ENCODE data around the gene ISLR2. TPM values are rescaled to one million over a fixed set of nuclear protein-coding genes. Genes with fewer than 3 reads are reported as not detected.
A peak's percentile ranks its signal among the peaks of the same experiment; 100 is the strongest.

The ISLR2 gene
- total and polyA plus RNA-seq, 2 experiments from 2014 or later, result 0.20 TPM; not detected in 1

DNA sequence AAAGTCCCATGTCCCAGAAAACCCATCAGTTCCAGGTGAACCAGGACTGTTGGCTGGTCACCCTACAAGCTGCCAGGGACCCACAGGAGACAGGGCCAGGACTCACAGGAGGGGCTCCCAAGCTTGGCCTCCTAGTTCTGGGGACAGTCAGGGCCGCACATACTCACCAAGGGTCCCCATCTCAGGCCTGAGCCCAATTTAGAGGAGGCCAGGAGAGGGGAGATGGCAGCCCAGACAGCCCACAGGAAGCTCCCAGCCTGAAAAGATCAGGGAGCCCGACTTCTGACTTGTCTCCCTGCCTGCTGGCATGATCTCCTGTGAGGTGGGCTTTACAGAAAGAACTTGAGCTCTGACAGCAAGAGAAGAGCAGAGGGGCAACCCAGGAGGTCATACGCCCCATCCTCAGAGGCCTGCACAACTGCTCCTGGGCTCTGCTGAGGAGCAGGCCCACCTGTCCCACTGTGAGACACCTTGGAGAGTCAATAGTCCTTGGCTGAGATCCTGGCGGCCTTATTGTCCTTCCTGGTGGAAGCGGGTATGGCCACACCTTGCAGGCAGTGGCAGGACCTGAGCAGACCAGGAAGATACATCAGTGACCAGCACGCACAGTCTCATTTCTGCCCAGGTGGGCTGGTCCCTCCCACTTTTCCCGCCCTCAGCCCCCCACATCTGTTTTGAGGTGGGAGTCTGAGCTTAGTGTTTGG, 40.6 kb downstream of the ISLR2 start:
- WGBS, 2 experiments (ENCODE audit: low coverage in 1 of 2, low lambda C conversion rate in 2 of 2, missing lambda C conversion rate in 2 of 2), result 96 to 97% methylated on average over 7 of the region's 7 CpGs
- Histone ChIP-seq H3K9ac (no peak overlapping the region), H3K27me3 (replicated peaks; ENCODE audit: insufficient read depth) (no peaks in the 10 kb centered on the region), H3K36me3 (ENCODE audit: low read depth) (no peaks in the 10 kb centered on the region), H3K4me2 (ENCODE audit: unreplicated experiment) (no peak overlapping the region), H3F3A (ENCODE audit: insufficient read depth) (0 out of 2 replicates have a peak, but pooled peaks cover 4% of the 10 kb centered on the region), H3K79me2 (ENCODE audit: insufficient read depth) (peaks cover 4% of the 10 kb centered on the region; the same call in 1 of the 2 replicates), H2AFZ (no peak overlapping the region), H3K4me3 (no peak overlapping the region), H3K9me3 (ENCODE audit: low read depth) (no peaks in the 10 kb centered on the region), H3K27ac (no peak overlapping the region), H3K4me1 (ENCODE audit: insufficient read depth) (peaks cover 18% of the 10 kb centered on the region), H3K9me2 (ENCODE audit: insufficient read depth) (no peaks in the 10 kb centered on the region), H4K20me1 (ENCODE audit: insufficient read depth) (no peaks in the 10 kb centered on the region)
- in situ Hi-C loops (cut with MboI), result no loop called here
- no peak for DNase-seq
- TF ChIP-seq EZH2 (IDR thresholded peaks at IDR 0.05; ENCODE audit: insufficient read depth, poor library complexity, severe bottlenecking), result no peak
- TF ChIP-seq EZH2phosphoT487 (IDR thresholded peaks at IDR 0.05; ENCODE audit: insufficient read depth, low read depth), result no peak

DNA sequence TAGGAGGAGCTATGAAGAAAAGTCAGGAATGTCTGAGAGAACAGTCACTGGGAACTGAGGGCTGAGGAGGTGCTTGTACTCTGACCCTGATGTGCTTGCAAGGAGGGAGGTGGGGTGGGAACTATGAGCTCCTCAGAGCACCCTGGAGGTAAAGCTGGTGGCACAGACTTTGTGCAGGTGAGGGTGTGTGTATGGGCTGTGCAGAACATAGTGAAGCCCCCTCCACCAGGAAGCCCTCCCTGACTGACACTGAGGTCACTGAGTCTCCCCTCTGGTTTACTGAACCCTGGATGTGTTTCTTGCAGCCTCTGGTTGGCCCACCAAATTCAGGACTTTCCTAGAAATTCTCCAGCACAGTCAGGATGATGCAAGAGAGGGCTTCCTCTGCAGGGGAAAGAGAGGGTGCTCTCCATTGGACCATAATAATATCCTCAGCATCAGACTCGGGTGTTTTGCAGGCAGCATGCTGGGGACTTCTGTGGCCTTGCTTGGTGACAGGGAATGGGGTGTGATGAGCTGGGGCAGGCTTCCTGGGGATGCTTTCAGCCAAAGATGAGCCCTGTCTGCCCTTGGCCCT, 41.7 kb downstream of the ISLR2 start:
- Histone ChIP-seq H3K4me2 (ENCODE audit: unreplicated experiment) (no peak overlapping the region), H3K4me1 (ENCODE audit: insufficient read depth) (peaks cover 28% of the 10 kb centered on the region), H4K20me1 (ENCODE audit: insufficient read depth) (no peaks in the 10 kb centered on the region), H2AFZ (peak overlapping the region; percentile 67; the same call in 1 of the 2 replicates), H3K9me3 (ENCODE audit: low read depth) (no peaks in the 10 kb centered on the region), H3K9me2 (ENCODE audit: insufficient read depth) (no peaks in the 10 kb centered on the region), H3K27me3 (replicated peaks; ENCODE audit: insufficient read depth) (no peaks in the 10 kb centered on the region), H3K27ac (no peak overlapping the region), H3K79me2 (ENCODE audit: insufficient read depth) (peaks cover 4% of the 10 kb centered on the region; the same call in 1 of the 2 replicates), H3K4me3 (no peak overlapping the region), H3F3A (ENCODE audit: insufficient read depth) (peaks cover 10% of the 10 kb centered on the region; the same call in 1 of the 2 replicates), H3K36me3 (ENCODE audit: low read depth) (no peaks in the 10 kb centered on the region), H3K9ac (no peak overlapping the region)
- in situ Hi-C loops (cut with MboI), result no loop called here
- TF ChIP-seq EZH2phosphoT487 (IDR thresholded peaks at IDR 0.05; ENCODE audit: insufficient read depth, low read depth), result no peak
- TF ChIP-seq EZH2 (IDR thresholded peaks at IDR 0.05; ENCODE audit: insufficient read depth, poor library complexity, severe bottlenecking), result no peak
- WGBS, 2 experiments (ENCODE audit: low coverage in 1 of 2, low lambda C conversion rate in 2 of 2, missing lambda C conversion rate in 2 of 2), result 62 to 82% methylated on average over 1 of the region's 1 CpG
- no peak for DNase-seq

DNA sequence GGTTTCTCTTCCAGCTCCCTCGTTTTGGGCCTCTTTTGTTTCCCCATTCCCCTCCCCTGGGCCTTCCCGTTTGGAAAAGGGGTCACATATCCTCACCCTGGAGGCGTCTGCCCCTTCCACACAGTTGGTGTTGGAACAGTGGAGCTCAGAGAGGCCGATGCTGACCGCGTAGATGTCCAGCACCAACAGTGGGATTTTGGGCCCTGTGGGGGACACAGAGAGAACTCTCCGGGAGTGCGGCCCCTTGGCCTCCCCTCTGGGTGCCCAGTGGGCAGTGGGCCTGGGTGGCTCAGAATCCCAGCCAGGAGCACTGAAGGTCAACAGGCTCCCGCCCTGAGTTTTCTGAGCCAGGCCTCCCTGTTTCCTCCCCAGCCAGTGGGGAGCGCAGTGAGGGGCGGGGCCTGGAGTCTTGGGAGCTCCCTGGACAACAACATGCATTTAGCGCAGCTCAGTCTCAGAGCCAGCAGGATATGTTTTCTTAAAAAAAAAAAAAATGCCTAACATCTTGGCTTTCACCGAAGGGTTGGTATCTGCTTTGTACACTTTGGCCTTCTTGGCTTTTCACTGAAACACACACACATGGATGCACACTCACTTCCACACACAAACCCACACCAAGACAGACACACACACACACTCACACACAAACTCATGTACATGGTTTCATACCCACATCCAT, 42.5 kb downstream of the ISLR2 start:
- no peaks in the 10 kb centered on the region for H3K9me3 ChIP-seq (ENCODE audit: low read depth)
- H4K20me1 ChIP-seq (ENCODE audit: insufficient read depth), result no peaks in the 10 kb centered on the region
- peaks cover 4% of the 10 kb centered on the region; the same call in 1 of the 2 replicates for H3K79me2 ChIP-seq (ENCODE audit: insufficient read depth)
- H3K4me3 ChIP-seq, result peak overlapping the region; percentile 59; the same call in 1 of the 2 replicates
- peak overlapping the region; percentile 59 for H3K27ac ChIP-seq
- peak overlapping the region; percentile 67 for H2AFZ ChIP-seq
- H3K4me2 ChIP-seq (ENCODE audit: unreplicated experiment), result peak overlapping the region; percentile 70
- peak overlapping the region; percentile 67 for H3K9ac ChIP-seq
- in situ Hi-C loops (cut with MboI), result no loop called here
- no peaks in the 10 kb centered on the region for H3K9me2 ChIP-seq (ENCODE audit: insufficient read depth)
- WGBS, 2 experiments (ENCODE audit: low coverage in 1 of 2, low lambda C conversion rate in 2 of 2, missing lambda C conversion rate in 2 of 2), result 31 to 32% methylated on average over 13 of the region's 13 CpGs
- H3K27me3 ChIP-seq (replicated peaks; ENCODE audit: insufficient read depth), result no peaks in the 10 kb centered on the region
- peaks cover 17% of the 10 kb centered on the region; the same call in 1 of the 2 replicates for H3F3A ChIP-seq (ENCODE audit: insufficient read depth)
- DNase-seq, result peak; percentile 81
- peaks cover 36% of the 10 kb centered on the region for H3K4me1 ChIP-seq (ENCODE audit: insufficient read depth)
- no peaks in the 10 kb centered on the region for H3K36me3 ChIP-seq (ENCODE audit: low read depth)
- TF ChIP-seq EZH2 (IDR thresholded peaks at IDR 0.05; ENCODE audit: insufficient read depth, poor library complexity, severe bottlenecking) (no peak), EZH2phosphoT487 (IDR thresholded peaks at IDR 0.05; ENCODE audit: insufficient read depth, low read depth) (no peak)

DNA sequence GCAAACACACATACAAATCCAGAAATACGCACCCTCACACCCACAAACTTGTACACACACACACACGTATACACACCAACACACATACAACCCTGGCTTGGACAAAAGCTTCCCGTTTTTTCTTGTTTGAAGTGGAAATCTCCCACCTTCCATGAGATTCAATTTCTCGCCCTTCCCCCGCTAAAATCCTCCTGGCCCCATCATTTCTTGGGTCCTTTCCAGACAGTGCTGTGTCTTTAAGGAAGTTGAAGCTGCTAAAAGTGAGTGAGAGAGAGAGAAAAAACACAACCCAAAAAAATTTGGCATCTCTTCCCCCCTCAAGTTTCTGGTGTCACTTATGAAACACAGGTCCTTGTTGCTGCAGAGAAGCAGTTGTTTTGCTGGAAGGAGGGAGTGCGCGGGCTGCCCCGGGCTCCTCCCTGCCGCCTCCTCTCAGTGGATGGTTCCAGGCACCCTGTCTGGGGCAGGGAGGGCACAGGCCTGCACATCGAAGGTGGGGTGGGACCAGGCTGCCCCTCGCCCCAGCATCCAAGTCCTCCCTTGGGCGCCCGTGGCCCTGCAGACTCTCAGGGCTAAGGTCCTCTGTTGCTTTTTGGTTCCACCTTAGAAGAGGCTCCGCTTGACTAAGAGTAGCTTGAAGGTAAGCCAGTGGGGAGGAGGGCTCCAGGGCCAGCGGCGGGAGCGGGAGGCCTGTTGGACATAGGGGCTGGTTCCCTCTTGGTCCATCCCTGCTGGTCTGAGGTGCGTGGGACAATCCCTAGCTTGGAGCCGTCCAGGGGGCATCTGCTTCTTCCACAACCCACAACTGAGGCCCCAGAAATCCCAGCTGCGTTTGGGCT, 43.2 kb downstream of the ISLR2 start, which contains the start of gene ISLR:
Gene ISLR, plus strand, starts transcription at position 331 of the 839 bp plus-strand sequence. CDS start 1,149 bp downstream, outside the sequence.
- H3K36me3 ChIP-seq (ENCODE audit: low read depth), result no peaks in the 10 kb centered on the region
- no peaks in the 10 kb centered on the region for H3K27me3 ChIP-seq (replicated peaks; ENCODE audit: insufficient read depth)
- H3K79me2 ChIP-seq (ENCODE audit: insufficient read depth), result peaks cover 4% of the 10 kb centered on the region; the same call in 1 of the 2 replicates
- H2AFZ ChIP-seq, result peak within 1 kb of the TSS; percentile 67
- no peaks in the 10 kb centered on the region for H3K9me3 ChIP-seq (ENCODE audit: low read depth)
- H3K4me3 ChIP-seq, result peak within 1 kb of the TSS; percentile 59
- H3K4me1 ChIP-seq (ENCODE audit: insufficient read depth), result peaks cover 43% of the 10 kb centered on the region
- H3K27ac ChIP-seq, result peak within 1 kb of the TSS; percentile 59
- no peaks in the 10 kb centered on the region for H4K20me1 ChIP-seq (ENCODE audit: insufficient read depth)
- no peaks in the 10 kb centered on the region for H3K9me2 ChIP-seq (ENCODE audit: insufficient read depth)
- TF ChIP-seq EZH2phosphoT487 (IDR thresholded peaks at IDR 0.05; ENCODE audit: insufficient read depth, low read depth) (no peak), EZH2 (IDR thresholded peaks at IDR 0.05; ENCODE audit: insufficient read depth, poor library complexity, severe bottlenecking) (no peak)
- WGBS, 2 experiments (ENCODE audit: low coverage in 1 of 2, low lambda C conversion rate in 2 of 2, missing lambda C conversion rate in 2 of 2), result 8 to 10% methylated on average over 19 to 20 of the region's 20 CpGs
- peaks cover 24% of the 10 kb centered on the region for H3F3A ChIP-seq (ENCODE audit: insufficient read depth)
- DNase-seq, result peak; percentile 70
- peak within 1 kb of the TSS; percentile 70 for H3K4me2 ChIP-seq (ENCODE audit: unreplicated experiment)
- in situ Hi-C loops (cut with MboI), result no loop called here
- H3K9ac ChIP-seq, result peak within 1 kb of the TSS; percentile 67

Measured in GM23248 (cell line).